ENCODE results near the gene TNRC6A. TPM values are rescaled to one million over a fixed set of nuclear protein-coding genes. Genes with fewer than 3 reads are reported as not detected.

TNRC6A gene
- total and polyA plus RNA-seq, 9 of the 15 experiments (the other 6 are each of a cell fraction or from before 2014, with no cell fraction given) = 3.4 to 32.1 (median 26.6) TPM

GRCh38 chr16:24821129-24821528, 91.7 kb downstream of the TNRC6A start:
- H3K9me1 ChIP-seq (ENCODE audit: control insufficient read depth, insufficient read depth, low read length) = no peaks in the 10 kb centered on the region
- CTCF ChIA-PET (ENCODE audit: low intra/inter-chr PET ratio) = no interaction called here
- no peaks in the 10 kb centered on the region for H3K27me3 ChIP-seq (ENCODE audit: control insufficient read depth in 2 of 2, insufficient read depth in 2 of 2, low read length in 2 of 2)
- WGBS (ENCODE audit: insufficient coverage, low coverage, missing lambda C conversion rate) = 92% methylated on average over 9 of the region's 9 CpGs
- DNase-seq (ENCODE audit: extremely low read depth in 1 of 4, low spot score in 3 of 4) (no peak), ATAC-seq (no peak), FAIRE-seq (no peak)
- in situ Hi-C loops (cut with MboI) = no loop called here
- H3K4me3 ChIP-seq = no peak overlapping the region
- no peak overlapping the region for H3K27ac ChIP-seq (ENCODE audit: extremely low read depth, low read depth, low read length)
- no TSS peak for BruUV-seq (replicated peaks)
- H3K36me3 ChIP-seq (ENCODE audit: control insufficient read depth, insufficient read depth, low read length) = peaks cover 93% of the 10 kb centered on the region
- POLR2A ChIA-PET = interaction anchor here (0.5 to 0.7 kb wide), 3 partner anchors 20 to 1207 kb away, joined by 3 to 4 read pairs (median 4); no protein-coding TSS in a partner anchor
- no peaks in the 10 kb centered on the region for H4K20me1 ChIP-seq (replicated peaks; ENCODE audit: control insufficient read depth, insufficient read depth, low read length)
- intact Hi-C loops (cut with micrococcal nuclease) = no loop called here
- no peak for TF ChIP-seq NFE2L1 (tag; IDR thresholded peaks at IDR 0.05; ENCODE audit: borderline replicate concordance, low read depth)
- no peak for TF ChIP-seq HMG20A (CRISPR knock-in tag; conservative IDR thresholded peaks at IDR 0.05)
- no peaks in the 10 kb centered on the region for H3K9me3 ChIP-seq (replicated peaks; ENCODE audit: control insufficient read depth, insufficient read depth, low read depth, low read length)
- no peak overlapping the region for H2AFZ ChIP-seq (ENCODE audit: low read depth, low read length)
- H3K79me2 ChIP-seq (ENCODE audit: control insufficient read depth, insufficient read depth, low read length) = no peaks in the 10 kb centered on the region
- H3K4me1 ChIP-seq (replicated peaks in 1 of 2; ENCODE audit: control insufficient read depth in 2 of 2, insufficient read depth in 2 of 2, low read length in 2 of 2) = no peaks in the 10 kb centered on the region
- no peak overlapping the region for H3K4me2 ChIP-seq (ENCODE audit: insufficient read depth, low read length)
- H3K9ac ChIP-seq (ENCODE audit: insufficient read depth in 1 of 2, low read depth in 2 of 2, low read length in 2 of 2) = no peak overlapping the region

GRCh38 chr16:24822542-24822941, 93.1 kb downstream of the TNRC6A start:
- H3K9me3 ChIP-seq (replicated peaks; ENCODE audit: control insufficient read depth, insufficient read depth, low read depth, low read length) = no peaks in the 10 kb centered on the region
- TF ChIP-seq ZNF407 (IDR thresholded peaks at IDR 0.05; ENCODE audit: low read depth) (no peak), CREM (IDR thresholded peaks at IDR 0.05; ENCODE audit: low read depth) (no peak), NFATC3 (IDR thresholded peaks at IDR 0.05) (no peak), SRSF3 (IDR thresholded peaks at IDR 0.05; ENCODE audit: insufficient read depth, low read length) (no peak), ERF (CRISPR knock-in tag; IDR thresholded peaks at IDR 0.05) (no peak), ZNF707 (CRISPR knock-in tag; conservative IDR thresholded peaks at IDR 0.05) (no peak), ETV5 (CRISPR knock-in tag; IDR thresholded peaks at IDR 0.05; ENCODE audit: low read depth) (no peak), MTA1 (IDR thresholded peaks at IDR 0.05; ENCODE audit: borderline replicate concordance) (no peak)

More at GRCh38 chr16:24822542-24822941, 93.1 kb downstream of the TNRC6A start:
- BruUV-seq (replicated peaks) = no TSS peak
- in situ Hi-C loops (cut with MboI) = no loop called here
- WGBS (ENCODE audit: insufficient coverage, low coverage, missing lambda C conversion rate) = 86% methylated on average over 7 of the region's 10 CpGs
- H3K9ac ChIP-seq (ENCODE audit: insufficient read depth in 1 of 2, low read depth in 2 of 2, low read length in 2 of 2) = no peak overlapping the region
- H3K9me1 ChIP-seq (ENCODE audit: control insufficient read depth, insufficient read depth, low read length) = no peaks in the 10 kb centered on the region
- ATAC-seq (no peak), FAIRE-seq (no peak), DNase-seq (ENCODE audit: extremely low read depth in 1 of 4, low spot score in 3 of 4) (no peak)
- ChIA-PET CTCF (ENCODE audit: low intra/inter-chr PET ratio) (no interaction called here), POLR2A (no interaction called here)
- no peaks in the 10 kb centered on the region for H3K79me2 ChIP-seq (ENCODE audit: control insufficient read depth, insufficient read depth, low read length)
- no peaks in the 10 kb centered on the region for H4K20me1 ChIP-seq (replicated peaks; ENCODE audit: control insufficient read depth, insufficient read depth, low read length)
- intact Hi-C loops (cut with micrococcal nuclease) = no loop called here
- H3K27me3 ChIP-seq (ENCODE audit: control insufficient read depth in 2 of 2, insufficient read depth in 2 of 2, low read length in 2 of 2) = no peaks in the 10 kb centered on the region
- H3K4me3 ChIP-seq = no peak overlapping the region
- H3K4me2 ChIP-seq (ENCODE audit: insufficient read depth, low read length) = no peak overlapping the region
- H3K27ac ChIP-seq (ENCODE audit: extremely low read depth, low read depth, low read length) = no peak overlapping the region
- H2AFZ ChIP-seq (ENCODE audit: low read depth, low read length) = no peak overlapping the region
- peaks cover 82% of the 10 kb centered on the region for H3K36me3 ChIP-seq (ENCODE audit: control insufficient read depth, insufficient read depth, low read length)
- H3K4me1 ChIP-seq (replicated peaks in 1 of 2; ENCODE audit: control insufficient read depth in 2 of 2, insufficient read depth in 2 of 2, low read length in 2 of 2) = no peaks in the 10 kb centered on the region
